ENCODE results near the gene PLK4.
"Not testable (repeated sequence)": the region's sequence is repeated elsewhere in the genome, so short reads cannot be mapped to it uniquely, and the experiment has no call there.

PLK4 gene

GRCh38 chr4:127880763-127881562, at the start of gene PLK4:
Gene PLK4, plus strand, starts transcription at chr4:127880893. Its CDS starts 242 bp downstream, at chr4:127881135.
- DNase-seq (ENCODE audit: low read depth in 2 of 2), result peak; percentile 88 to 92

- DNase-seq (ENCODE audit: low read depth in 2 of 2), result no peak
Observed at GRCh38 chr4:127832585-127832984, 48.1 kb upstream of the PLK4 start.

GRCh38 chr4:127843704-127844600, 36.7 kb upstream of the PLK4 start:
- DNase-seq (ENCODE audit: low read depth in 2 of 2), result no peak

- no peak for DNase-seq (ENCODE audit: low read depth in 2 of 2)
Observed at GRCh38 chr4:127844601-127845116, 36.0 kb upstream of the PLK4 start.

GRCh38 chr4:127846061-127846460, 34.6 kb upstream of the PLK4 start:
- DNase-seq (ENCODE audit: low read depth in 2 of 2), result no peak

- no peak for DNase-seq (ENCODE audit: low read depth in 2 of 2)
Observed at GRCh38 chr4:127846765-127847164, 33.9 kb upstream of the PLK4 start.

GRCh38 chr4:127849505-127850234, 31.0 kb upstream of the PLK4 start:
- DNase-seq (ENCODE audit: low read depth in 2 of 2), result no peak

- DNase-seq (ENCODE audit: low read depth in 2 of 2), result no peak
Observed at GRCh38 chr4:127852661-127853060, 28.0 kb upstream of the PLK4 start.

- no peak for DNase-seq (ENCODE audit: low read depth in 2 of 2)
Observed at GRCh38 chr4:127856196-127856812, 24.4 kb upstream of the PLK4 start.

GRCh38 chr4:127856813-127857447, 23.8 kb upstream of the PLK4 start:
- DNase-seq (ENCODE audit: low read depth in 2 of 2), result no peak

- no peak for DNase-seq (ENCODE audit: low read depth in 2 of 2)
Observed at GRCh38 chr4:127857641-127858040, 23.1 kb upstream of the PLK4 start.

- no peak for DNase-seq (ENCODE audit: low read depth in 2 of 2)
Observed at GRCh38 chr4:127868196-127868595, 12.5 kb upstream of the PLK4 start.

GRCh38 chr4:127870281-127870680, 10.4 kb upstream of the PLK4 start:
- no peak for DNase-seq (ENCODE audit: low read depth in 2 of 2)

GRCh38 chr4:127870688-127871087, 10.0 kb upstream of the PLK4 start:
- no peak for DNase-seq (ENCODE audit: low read depth in 2 of 2)

- DNase-seq (ENCODE audit: low read depth in 2 of 2), result no peak
Observed at GRCh38 chr4:127875791-127876190, 4.9 kb upstream of the PLK4 start.

GRCh38 chr4:127881563-127881864, 821 bp downstream of the PLK4 start:
- no peak for DNase-seq (ENCODE audit: low read depth in 2 of 2)

GRCh38 chr4:127888559-127888958, 7.9 kb downstream of the PLK4 start:
- no peak for DNase-seq (ENCODE audit: low read depth in 2 of 2)

GRCh38 chr4:127889903-127890302, 9.2 kb downstream of the PLK4 start:
- no peak for DNase-seq (ENCODE audit: low read depth in 2 of 2)

GRCh38 chr4:127896069-127896468, 15.4 kb downstream of the PLK4 start:
- no peak for DNase-seq (ENCODE audit: low read depth in 2 of 2)

- no peak for DNase-seq (ENCODE audit: low read depth in 2 of 2)
Observed at GRCh38 chr4:127896528-127896927, 15.8 kb downstream of the PLK4 start.

- not testable (repeated sequence) for DNase-seq (ENCODE audit: low read depth in 2 of 2)
Observed at GRCh38 chr4:127899682-127900081, 19.0 kb downstream of the PLK4 start.

Data from stimulated activated CD4-positive, alpha-beta T cell treated with anti-CD3 and anti-CD28 coated beads, Interleukin-4, amount 100 ng/mL, for 48 hours (primary cell).